OCI-M2 (cell line): Measurements from ENCODE around the gene USH2A.

Experiments used
- DNase-seq: peaks from one replicate; lab custom pipeline; 2025; ENCODE audit not compliant: unreplicated experiment; lab: John Stamatoyannopoulos, UW

Gene USH2A, protein sequence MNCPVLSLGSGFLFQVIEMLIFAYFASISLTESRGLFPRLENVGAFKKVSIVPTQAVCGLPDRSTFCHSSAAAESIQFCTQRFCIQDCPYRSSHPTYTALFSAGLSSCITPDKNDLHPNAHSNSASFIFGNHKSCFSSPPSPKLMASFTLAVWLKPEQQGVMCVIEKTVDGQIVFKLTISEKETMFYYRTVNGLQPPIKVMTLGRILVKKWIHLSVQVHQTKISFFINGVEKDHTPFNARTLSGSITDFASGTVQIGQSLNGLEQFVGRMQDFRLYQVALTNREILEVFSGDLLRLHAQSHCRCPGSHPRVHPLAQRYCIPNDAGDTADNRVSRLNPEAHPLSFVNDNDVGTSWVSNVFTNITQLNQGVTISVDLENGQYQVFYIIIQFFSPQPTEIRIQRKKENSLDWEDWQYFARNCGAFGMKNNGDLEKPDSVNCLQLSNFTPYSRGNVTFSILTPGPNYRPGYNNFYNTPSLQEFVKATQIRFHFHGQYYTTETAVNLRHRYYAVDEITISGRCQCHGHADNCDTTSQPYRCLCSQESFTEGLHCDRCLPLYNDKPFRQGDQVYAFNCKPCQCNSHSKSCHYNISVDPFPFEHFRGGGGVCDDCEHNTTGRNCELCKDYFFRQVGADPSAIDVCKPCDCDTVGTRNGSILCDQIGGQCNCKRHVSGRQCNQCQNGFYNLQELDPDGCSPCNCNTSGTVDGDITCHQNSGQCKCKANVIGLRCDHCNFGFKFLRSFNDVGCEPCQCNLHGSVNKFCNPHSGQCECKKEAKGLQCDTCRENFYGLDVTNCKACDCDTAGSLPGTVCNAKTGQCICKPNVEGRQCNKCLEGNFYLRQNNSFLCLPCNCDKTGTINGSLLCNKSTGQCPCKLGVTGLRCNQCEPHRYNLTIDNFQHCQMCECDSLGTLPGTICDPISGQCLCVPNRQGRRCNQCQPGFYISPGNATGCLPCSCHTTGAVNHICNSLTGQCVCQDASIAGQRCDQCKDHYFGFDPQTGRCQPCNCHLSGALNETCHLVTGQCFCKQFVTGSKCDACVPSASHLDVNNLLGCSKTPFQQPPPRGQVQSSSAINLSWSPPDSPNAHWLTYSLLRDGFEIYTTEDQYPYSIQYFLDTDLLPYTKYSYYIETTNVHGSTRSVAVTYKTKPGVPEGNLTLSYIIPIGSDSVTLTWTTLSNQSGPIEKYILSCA (N-terminal part only)

DNA sequence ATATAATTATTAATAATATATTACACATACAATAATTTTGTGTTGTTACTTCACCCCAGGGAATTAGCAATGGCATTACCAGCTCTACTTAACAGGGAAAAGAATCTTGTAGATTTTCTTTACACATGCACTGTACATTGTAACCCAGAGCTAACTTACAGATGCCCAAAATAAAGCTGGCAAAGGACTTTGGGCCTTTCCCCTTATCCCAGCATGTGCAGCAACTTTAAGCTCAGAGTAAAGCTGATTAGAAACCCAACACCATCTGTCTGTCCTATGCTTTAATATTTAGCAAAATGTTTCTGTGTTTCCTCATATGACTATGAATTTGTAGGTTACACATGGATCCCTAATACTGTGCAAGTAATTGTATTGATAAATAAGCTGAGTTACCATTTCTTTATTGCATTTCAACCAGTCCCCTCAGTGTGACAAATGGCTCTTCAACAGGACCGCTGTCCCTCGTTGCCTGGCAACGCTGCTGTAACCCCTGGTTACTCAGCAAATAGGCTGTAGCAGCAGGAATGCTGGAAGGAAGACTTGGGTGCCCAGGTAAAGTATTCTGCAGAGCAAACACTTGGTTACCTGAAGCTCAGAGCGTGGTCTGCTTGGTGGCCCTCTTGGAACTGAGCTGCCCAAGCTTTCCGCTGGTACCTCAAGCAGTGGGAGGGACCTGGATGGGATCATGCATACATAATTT lies at the start of gene USH2A:
Gene USH2A, minus strand, starts transcription at position 628 of the 700 bp plus-strand sequence. CDS start 1,112 bp downstream, outside the sequence.
- no peak for DNase-seq

- no peak for DNase-seq
Observed at GRCh38 chr1:216466162-216466801, 43.0 kb upstream of the USH2A start.

DNA sequence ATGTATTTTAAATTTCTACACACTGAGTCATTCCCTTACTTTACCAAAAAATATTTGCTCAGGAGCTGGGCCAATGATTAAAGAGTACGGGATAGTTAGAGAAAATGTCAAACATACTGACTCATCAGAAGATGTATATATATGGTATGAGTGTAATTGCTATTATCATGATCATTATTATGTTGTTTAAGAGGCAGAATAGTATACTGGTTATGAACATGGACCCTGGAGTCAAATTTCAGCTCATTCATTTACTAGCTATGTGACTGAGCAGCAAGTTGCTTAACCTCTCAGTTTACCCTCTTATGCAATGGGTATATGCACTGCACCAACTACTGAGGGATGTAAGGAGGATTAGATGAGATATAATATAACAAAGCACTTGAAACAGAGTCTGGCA lies 41.2 kb upstream of the USH2A start:
- no peak for DNase-seq

- no peak for DNase-seq
Observed at GRCh38 chr1:216462066-216462775, 39.0 kb upstream of the USH2A start.

GRCh38 chr1:216461466-216461865 lies 38.2 kb upstream of the USH2A start:
- DNase-seq = no peak

DNA sequence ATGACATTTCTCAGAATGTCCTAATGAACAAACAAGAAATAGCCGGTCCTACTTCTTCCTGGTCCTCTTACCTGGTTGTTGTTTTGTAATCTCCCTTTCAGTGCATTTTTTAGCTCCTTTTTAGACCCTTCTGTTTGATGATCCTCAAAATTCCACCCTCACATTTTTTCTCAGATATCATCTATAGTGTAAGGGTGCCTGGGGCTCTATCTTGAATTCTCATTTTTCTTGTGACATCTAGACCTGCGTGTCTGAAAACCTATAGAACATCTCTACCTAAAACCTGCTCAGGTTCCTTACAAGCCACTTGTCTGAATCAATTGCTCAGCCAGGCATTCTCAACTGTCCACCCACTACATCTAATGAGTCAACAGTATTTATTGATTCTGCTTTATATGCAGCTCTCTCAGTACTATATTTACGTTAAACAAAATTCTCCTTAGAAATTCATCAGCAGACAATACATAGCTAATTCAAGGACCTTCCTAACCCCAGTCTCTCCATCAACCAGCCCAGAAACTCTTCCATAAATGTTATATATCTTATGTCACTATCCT lies 36.5 kb upstream of the USH2A start:
- no peak for DNase-seq

DNA sequence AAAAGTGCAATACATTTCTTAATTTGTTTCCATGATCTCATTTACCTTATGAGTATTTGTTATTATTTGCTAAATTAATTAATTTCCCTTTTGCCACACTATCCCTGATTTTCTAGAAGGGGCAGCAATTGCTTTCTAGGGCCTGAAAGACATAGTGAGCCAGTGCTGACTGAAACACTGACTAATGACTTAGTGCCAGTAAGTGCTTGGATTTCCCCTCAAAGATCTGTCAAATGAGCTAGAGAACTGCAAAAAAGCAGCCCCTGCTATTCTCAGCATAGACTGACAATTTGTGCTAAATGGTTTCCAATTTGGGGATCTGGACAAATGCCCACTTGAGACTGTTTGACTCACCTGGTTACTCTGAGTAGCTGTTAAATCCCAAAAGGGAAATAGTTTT lies 35.6 kb upstream of the USH2A start:
- DNase-seq = no peak

DNA sequence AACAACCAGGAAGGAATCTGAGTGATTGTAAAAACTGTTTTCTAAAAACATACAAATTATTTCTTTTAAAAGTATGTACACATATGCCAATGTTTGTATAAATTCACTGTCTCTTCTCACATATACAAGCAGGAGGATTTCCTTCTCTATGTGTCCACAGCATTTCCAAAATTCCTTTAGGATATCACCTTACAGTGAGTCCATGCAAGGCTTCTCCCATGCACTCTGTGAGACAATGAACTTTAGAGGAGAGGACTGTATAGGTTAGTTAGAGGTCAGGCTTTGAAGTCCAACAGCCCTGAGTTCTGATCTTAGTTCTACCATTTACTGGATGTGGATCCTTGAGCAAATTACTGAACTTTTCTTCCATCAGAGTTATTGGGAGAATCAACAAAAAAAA lies 34.1 kb upstream of the USH2A start:
- no peak for DNase-seq

GRCh38 chr1:216456682-216457081 lies 33.4 kb upstream of the USH2A start:
- no peak for DNase-seq

- no peak for DNase-seq
Observed at GRCh38 chr1:216453777-216454176, 30.5 kb upstream of the USH2A start.

DNA sequence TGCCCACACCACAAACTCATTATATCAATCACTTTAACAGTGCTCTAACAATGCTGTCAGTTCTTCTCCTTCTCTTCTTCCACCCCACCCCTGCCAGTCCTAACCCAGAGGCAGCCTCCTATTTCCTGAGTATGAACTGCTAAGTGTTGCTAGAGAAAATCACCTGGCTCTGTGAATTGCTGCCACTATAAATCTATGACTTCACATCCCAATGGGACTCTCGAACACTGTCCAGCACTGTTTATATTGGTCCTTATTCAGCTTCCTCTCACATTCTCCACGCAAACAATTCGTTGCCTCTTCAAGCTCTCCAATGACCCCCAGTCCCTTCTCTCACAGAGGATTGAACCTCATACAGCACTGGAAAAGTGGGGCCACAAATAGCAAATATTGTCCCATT lies 27.0 kb upstream of the USH2A start:
- DNase-seq = no peak

DNA sequence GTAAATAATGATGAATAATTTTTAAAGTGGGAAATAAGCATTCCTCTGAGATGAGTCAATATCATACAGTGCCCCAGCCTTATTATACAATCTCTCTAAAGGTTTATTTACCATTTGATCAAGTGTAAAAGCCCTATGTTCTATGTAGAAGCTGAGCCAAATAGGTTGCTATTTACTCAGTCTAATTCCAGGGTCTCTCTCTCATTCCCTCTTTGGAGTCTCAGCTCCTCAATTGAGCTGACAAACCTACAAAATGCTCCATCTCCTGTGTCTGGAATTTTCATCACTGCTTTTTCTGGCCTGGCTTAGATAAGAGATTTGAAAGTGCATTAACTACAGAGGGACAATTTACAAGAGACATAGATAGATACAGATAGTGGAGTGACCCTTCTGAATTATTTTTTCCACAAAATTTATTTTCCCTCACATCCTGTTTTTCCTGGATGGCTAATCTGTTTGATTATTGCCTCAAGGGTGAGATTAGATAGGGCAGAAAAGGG lies 24.8 kb upstream of the USH2A start:
- DNase-seq = no peak

DNA sequence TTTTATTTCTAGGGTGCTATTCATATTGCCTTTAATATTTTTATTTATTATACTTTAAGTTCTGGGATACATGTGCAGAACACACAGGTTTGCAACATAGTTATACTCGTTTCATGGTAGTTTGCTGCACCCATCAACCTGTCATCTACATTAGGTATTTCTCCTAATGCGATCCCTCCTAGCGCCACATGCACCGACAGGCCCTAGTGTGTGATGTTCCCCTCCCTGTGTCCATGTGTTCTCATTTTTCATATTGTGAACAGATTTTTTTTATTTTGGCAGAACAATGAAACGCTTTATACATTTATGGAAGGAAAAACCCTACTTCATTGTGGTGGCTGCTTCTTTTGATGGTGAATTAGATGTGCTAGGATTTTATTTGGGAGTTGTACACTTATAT lies 14.4 kb upstream of the USH2A start:
- no peak for DNase-seq

DNA sequence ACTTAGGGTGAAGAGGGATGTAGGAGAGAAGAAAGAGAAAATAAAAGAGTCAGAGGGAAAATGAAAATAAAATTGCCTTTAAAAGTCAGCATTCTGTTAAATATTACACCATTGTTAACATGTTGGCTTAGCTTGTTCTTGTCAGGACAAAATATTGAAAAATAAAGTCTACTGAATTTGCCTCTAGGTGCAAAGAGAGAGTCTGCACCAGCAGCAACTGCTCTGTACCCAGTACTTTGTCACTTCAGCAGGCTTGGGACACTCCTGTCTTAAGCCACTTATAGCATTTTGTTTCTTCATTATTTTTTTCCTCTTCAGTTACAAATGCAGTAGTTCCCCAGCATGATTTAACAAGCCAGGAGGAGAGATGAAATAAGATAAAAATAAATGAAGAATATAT lies 11.0 kb upstream of the USH2A start:
- no peak for DNase-seq

GRCh38 chr1:216433175-216433574 lies 9.9 kb upstream of the USH2A start:
- no peak for DNase-seq

DNA sequence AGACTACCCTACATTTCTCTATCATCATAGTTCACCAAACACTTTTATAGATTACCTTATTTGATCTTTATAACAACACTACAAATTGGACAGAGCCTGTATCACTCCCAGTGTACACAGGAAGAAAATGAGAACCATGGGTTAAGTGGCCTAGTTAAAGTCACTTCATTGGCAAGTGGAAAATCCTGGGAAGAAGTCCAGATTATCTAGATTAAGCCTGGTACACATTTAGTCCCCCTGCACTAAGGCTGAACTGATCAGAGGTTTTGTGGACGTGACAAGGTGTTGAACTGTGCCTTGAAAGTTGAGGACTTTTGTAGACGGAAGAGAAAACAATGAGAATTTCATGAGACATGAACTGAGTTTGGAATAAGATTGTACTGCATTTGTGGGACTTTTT lies 7.5 kb upstream of the USH2A start:
- DNase-seq = no peak

GRCh38 chr1:216425577-216425976 lies 2.3 kb upstream of the USH2A start:
- no peak for DNase-seq

- no peak for DNase-seq
Observed at GRCh38 chr1:216420746-216421145, 2.5 kb downstream of the USH2A start.

GRCh38 chr1:216420263-216420662 lies 3.0 kb downstream of the USH2A start:
- no peak for DNase-seq
